Cardiac muscle cell (in vitro differentiated cells and primary cell): ENCODE results near the gene ZFPL1. TPM values are rescaled to one million over a fixed set of nuclear protein-coding genes. Genes with fewer than 3 reads are reported as not detected.
A peak's percentile ranks its signal among the peaks of the same experiment; 100 is the strongest.

Experiments used
- DNase-seq, 2 donors: peaks; one replicate each; pipeline versions ENCODE4 v3.0.0 to v3.0.0-alpha.2; 2010 to 2017; ENCODE audit warnings: low read depth in 1 of 2, low spot score in 1 of 2
- H3K27ac ChIP-seq: fragments of 200-600 bp; sonication (generic); 2 replicates; pipeline ENCODE4 v1.5.1; 2016
- H3K27me3 ChIP-seq: fragments of 200-600 bp; sonication (generic); 2 replicates; pipeline ENCODE4 v1.6.0; 2016; ENCODE audit warnings: control low read depth
- H3K36me3 ChIP-seq: fragments of 200-600 bp; sonication (generic); 2 replicates; pipeline ENCODE4 v1.5.1; 2016; ENCODE audit warnings: control low read depth
- H3K4me1 ChIP-seq: fragments of 200-600 bp; sonication (generic); 2 replicates; pipeline ENCODE4 v1.8.1; 2017; ENCODE audit warnings: low read depth, mild to moderate bottlenecking, mixed run types
- H3K4me3 ChIP-seq: fragments of 200-600 bp; sonication (generic); 2 replicates; pipeline ENCODE4 v1.5.1; 2016; ENCODE audit warnings: mild to moderate bottlenecking
- H3K9me3 ChIP-seq: fragments of 200-600 bp; sonication (generic); 2 replicates; pipeline ENCODE4 v1.5.1; 2017; ENCODE audit warnings: low read depth, mild to moderate bottlenecking, control low read depth
- polyA plus RNA-seq: library from polyadenylated mRNA; unstranded; fragments of >200 nt; fragmentation: Nextera tagmentation; extraction: Ambion mirVana; gene quantifications from 2 replicates; pipeline ENCODE4 v1.2.1, GENCODE V29; 2016
- total RNA-seq: library from RNA; depleted of rRNA; stranded (reverse); fragments of >200 nt; gene quantifications from 2 replicates; pipeline ENCODE4 v1.2.3, GENCODE V29; 2016
- TF ChIP-seq, protein P1 (sequence below): IDR thresholded peaks from 2 replicates; pipeline ENCODE4 v1.5.1; 2012; ENCODE audit warnings: low read depth, mild to moderate bottlenecking, low read length

The ZFPL1 gene
- total and polyA plus RNA-seq, 2 experiments from 2014 or later = 56.3 to 57.4 TPM

DNA sequence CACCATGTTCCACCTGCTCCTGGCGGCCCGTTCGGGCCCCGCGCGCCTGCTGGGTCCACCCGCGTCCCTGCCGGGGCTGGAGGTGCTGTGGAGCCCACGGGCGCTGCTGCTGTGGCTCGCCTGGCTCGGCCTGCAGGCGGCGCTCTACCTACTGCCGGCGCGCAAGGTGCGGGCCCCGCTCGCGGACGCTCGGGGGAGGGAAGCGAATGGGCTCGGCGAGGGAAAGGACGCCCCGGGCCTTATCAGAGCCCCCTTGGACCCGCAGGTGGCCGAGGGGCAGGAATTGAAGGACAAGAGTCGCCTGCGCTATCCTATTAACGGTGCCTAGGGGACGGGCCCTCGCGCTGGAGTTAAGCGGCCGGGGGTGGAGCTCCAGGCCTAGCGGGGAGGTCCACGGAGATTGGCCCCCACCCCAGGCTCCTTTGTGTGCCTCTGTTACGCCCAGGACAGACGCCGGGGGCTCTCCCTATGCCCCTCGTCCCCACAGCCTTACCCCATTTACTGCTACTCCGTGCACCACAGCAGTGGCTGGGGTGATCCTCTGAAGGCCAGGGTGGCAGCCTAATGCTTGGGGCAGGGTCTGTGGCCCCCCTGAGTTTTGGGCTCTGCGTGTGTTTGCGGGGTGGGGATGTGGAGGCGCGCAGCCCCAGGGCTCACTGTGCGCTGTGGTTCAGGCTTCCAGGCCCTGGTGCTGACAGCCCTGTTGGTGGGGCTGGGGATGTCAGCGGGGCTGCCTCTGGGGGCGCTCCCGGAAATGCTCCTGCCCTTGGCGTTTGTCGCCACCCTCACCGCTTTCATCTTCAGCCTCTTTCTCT, 28.7 kb downstream of the ZFPL1 start:
- Histone ChIP-seq H3K9me3 (no peaks in the 10 kb centered on the region), H3K4me3 (peak overlapping the region; percentile 89), H3K27ac (peak overlapping the region; percentile 71), H3K36me3 (no peaks in the 10 kb centered on the region), H3K27me3 (no peaks in the 10 kb centered on the region), H3K4me1 (peaks cover 13% of the 10 kb centered on the region)
- TF ChIP-seq, protein P1, sequence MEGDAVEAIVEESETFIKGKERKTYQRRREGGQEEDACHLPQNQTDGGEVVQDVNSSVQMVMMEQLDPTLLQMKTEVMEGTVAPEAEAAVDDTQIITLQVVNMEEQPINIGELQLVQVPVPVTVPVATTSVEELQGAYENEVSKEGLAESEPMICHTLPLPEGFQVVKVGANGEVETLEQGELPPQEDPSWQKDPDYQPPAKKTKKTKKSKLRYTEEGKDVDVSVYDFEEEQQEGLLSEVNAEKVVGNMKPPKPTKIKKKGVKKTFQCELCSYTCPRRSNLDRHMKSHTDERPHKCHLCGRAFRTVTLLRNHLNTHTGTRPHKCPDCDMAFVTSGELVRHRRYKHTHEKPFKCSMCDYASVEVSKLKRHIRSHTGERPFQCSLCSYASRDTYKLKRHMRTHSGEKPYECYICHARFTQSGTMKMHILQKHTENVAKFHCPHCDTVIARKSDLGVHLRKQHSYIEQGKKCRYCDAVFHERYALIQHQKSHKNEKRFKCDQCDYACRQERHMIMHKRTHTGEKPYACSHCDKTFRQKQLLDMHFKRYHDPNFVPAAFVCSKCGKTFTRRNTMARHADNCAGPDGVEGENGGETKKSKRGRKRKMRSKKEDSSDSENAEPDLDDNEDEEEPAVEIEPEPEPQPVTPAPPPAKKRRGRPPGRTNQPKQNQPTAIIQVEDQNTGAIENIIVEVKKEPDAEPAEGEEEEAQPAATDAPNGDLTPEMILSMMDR = peak; percentile 78
- DNase-seq = peak in 1 of 2 donors; percentile 73

GRCh38 chr11:65113361-65113756, 29.3 kb downstream of the ZFPL1 start:
- Histone ChIP-seq H3K36me3 (no peaks in the 10 kb centered on the region), H3K4me1 (peaks cover 13% of the 10 kb centered on the region), H3K27me3 (no peaks in the 10 kb centered on the region), H3K9me3 (no peaks in the 10 kb centered on the region), H3K4me3 (peak overlapping the region; percentile 89), H3K27ac (peak overlapping the region; percentile 71)
- TF ChIP-seq, protein P1 = no peak
- DNase-seq = no peak

DNA sequence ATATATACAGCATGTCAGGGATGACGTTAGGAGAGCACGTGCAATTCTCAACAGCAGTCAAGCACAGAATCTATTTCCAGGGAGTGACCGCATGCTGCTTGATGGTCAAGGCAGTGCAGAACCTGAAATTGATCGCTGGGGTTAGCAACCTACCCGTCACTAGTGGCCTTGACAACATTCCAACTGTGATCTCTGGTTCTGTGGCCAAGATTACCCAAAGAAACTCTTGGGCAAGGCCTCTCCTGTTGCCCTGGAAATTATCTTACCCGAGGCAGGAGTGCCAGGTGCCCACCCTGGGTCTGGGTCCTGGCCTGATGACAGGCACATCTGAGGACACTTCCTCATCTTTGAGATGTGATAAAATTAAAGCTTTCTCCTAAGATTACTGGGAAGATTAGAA, 29.8 kb downstream of the ZFPL1 start:
- Histone ChIP-seq H3K27me3 (no peaks in the 10 kb centered on the region), H3K36me3 (no peaks in the 10 kb centered on the region), H3K27ac (no peak overlapping the region), H3K9me3 (no peaks in the 10 kb centered on the region), H3K4me1 (peaks cover 13% of the 10 kb centered on the region), H3K4me3 (no peak overlapping the region)
- DNase-seq = no peak
- TF ChIP-seq, protein P1 = no peak

DNA sequence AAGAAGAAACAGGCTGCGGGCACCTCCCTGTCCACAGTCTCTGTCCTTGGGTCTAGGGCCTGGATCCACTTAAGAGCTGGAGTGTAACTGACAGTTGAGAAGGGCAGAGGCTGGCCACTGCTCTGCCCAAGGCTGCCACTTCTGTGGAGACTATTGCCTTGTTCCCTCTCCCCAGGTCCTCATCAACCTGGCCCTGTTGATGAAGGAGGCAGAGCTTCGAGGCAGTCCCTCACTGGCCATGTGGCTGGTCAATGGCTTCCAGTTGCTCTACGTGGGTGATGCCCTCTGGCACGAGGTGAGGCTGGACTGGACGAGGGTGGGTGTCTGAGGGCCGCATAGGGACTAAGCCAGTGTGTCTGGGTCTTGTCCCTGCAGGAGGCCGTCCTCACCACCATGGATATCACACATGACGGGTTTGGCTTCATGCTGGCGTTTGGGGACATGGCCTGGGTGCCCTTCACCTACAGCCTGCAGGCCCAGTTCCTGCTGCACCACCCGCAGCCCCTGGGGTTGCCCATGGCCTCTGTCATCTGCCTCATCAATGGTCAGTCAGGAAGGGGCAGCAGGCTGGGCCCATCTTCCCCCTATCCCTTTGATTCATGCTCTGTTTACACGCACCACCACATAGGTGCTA, 30.6 kb downstream of the ZFPL1 start:
- Histone ChIP-seq H3K4me3 (no peak overlapping the region), H3K9me3 (no peaks in the 10 kb centered on the region), H3K4me1 (peaks cover 13% of the 10 kb centered on the region), H3K27ac (no peak overlapping the region), H3K27me3 (no peaks in the 10 kb centered on the region), H3K36me3 (peaks cover under 1% of the 10 kb centered on the region)
- no peak for DNase-seq
- TF ChIP-seq, protein P1 = no peak

GRCh38 chr11:65115361-65116082, 31.5 kb downstream of the ZFPL1 start:
- peaks cover 9% of the 10 kb centered on the region for H3K36me3 ChIP-seq
- TF ChIP-seq, protein P1 = no peak
- H3K4me1 ChIP-seq = peaks cover 12% of the 10 kb centered on the region
- H3K4me3 ChIP-seq = no peak overlapping the region
- H3K9me3 ChIP-seq = no peaks in the 10 kb centered on the region
- no peak for DNase-seq
- no peak overlapping the region for H3K27ac ChIP-seq
- no peaks in the 10 kb centered on the region for H3K27me3 ChIP-seq
